Measurements from ENCODE around the gene GPR55.

Gene GPR55

GRCh38 chr2:230898713-230899091 is 26.3 kb downstream of the GPR55 start:
- no peak for DNase-seq

GRCh38 chr2:230898016-230898712 is 26.9 kb downstream of the GPR55 start:
- no peak for DNase-seq

GRCh38 chr2:230896346-230897115 is 28.5 kb downstream of the GPR55 start:
- no peak for DNase-seq

- DNase-seq = no peak
These were observed 29.3 kb downstream of the GPR55 start for GRCh38 chr2:230895536-230896345.

GRCh38 chr2:230893841-230894781 is 30.9 kb downstream of the GPR55 start:
- no peak for DNase-seq

- no peak for DNase-seq
These were observed 31.7 kb downstream of the GPR55 start for GRCh38 chr2:230893338-230893737.

GRCh38 chr2:230891509-230891908 is 33.5 kb downstream of the GPR55 start:
- DNase-seq = no peak

GRCh38 chr2:230891064-230891463 is 34.0 kb downstream of the GPR55 start:
- no peak for DNase-seq

GRCh38 chr2:230890646-230891045 is 34.4 kb downstream of the GPR55 start:
- DNase-seq = no peak

GRCh38 chr2:230889911-230890601 is 35.0 kb downstream of the GPR55 start:
- DNase-seq = no peak

GRCh38 chr2:230888824-230889400 is 36.1 kb downstream of the GPR55 start:
- no peak for DNase-seq

- no peak for DNase-seq
These were observed 37.7 kb downstream of the GPR55 start for GRCh38 chr2:230887342-230887741.

GRCh38 chr2:230886671-230887071 is 38.4 kb downstream of the GPR55 start:
- no peak for DNase-seq

GRCh38 chr2:230886206-230886605 is 38.8 kb downstream of the GPR55 start:
- no peak for DNase-seq

GRCh38 chr2:230885463-230886130 is 39.4 kb downstream of the GPR55 start:
- DNase-seq = no peak

- no peak for DNase-seq
These were observed 43.2 kb downstream of the GPR55 start for GRCh38 chr2:230881840-230882239.

- DNase-seq = no peak
These were observed 45.2 kb downstream of the GPR55 start for GRCh38 chr2:230879891-230880290.

- DNase-seq = no peak
These were observed 45.7 kb downstream of the GPR55 start for GRCh38 chr2:230879271-230879882.

- no peak for DNase-seq
These were observed 46.3 kb downstream of the GPR55 start for GRCh38 chr2:230878599-230879188.

All from kidney glomerular epithelial cell (primary cell).